ENCODE measurements around the gene FBXW12. TPM values are rescaled to one million over a fixed set of nuclear protein-coding genes. Genes with fewer than 3 reads are reported as not detected.

Gene FBXW12
- total RNA-seq, 1 experiment from 2014 or later = 0.74 TPM

DNA sequence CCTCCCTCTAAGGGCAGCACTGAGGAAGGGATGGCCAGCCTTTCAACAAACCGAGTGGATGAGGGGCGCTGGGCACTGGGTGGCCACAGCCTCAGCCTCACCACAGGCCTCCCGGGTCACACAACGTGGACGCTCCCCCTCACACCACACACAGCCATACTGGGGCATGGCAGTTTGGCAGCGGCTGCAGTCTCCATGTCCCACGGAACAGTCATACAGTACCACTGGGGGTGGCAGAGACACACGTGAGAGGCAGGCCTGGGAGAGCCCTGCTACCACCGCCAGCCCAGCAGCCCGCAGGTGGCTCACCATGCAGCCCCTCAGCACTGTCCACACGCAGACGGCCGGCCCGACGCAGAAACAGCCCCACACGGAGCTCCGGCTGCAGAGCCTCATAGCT, 46.1 kb downstream of the FBXW12 start:
- H3K36me3 Mint-ChIP-seq (ENCODE audit: insufficient read depth in 1 of 3, low read depth in 3 of 3) = peaks cover 47 to 87% (median 80%) of the 10 kb centered on the region in 3 experiments
- no peak overlapping the region for H3K9ac ChIP-seq (ENCODE audit: extremely low read depth, insufficient read length, low read length)
- TF ChIP-seq, protein P1, sequence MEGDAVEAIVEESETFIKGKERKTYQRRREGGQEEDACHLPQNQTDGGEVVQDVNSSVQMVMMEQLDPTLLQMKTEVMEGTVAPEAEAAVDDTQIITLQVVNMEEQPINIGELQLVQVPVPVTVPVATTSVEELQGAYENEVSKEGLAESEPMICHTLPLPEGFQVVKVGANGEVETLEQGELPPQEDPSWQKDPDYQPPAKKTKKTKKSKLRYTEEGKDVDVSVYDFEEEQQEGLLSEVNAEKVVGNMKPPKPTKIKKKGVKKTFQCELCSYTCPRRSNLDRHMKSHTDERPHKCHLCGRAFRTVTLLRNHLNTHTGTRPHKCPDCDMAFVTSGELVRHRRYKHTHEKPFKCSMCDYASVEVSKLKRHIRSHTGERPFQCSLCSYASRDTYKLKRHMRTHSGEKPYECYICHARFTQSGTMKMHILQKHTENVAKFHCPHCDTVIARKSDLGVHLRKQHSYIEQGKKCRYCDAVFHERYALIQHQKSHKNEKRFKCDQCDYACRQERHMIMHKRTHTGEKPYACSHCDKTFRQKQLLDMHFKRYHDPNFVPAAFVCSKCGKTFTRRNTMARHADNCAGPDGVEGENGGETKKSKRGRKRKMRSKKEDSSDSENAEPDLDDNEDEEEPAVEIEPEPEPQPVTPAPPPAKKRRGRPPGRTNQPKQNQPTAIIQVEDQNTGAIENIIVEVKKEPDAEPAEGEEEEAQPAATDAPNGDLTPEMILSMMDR (conservative IDR thresholded peaks at IDR 0.05) = no peak

More for the DNA sequence above, 46.1 kb downstream of the FBXW12 start:
- H3K4me2 ChIP-seq (ENCODE audit: insufficient read depth, insufficient read length, low read length) = no peak overlapping the region
- no CpG with 5 or more reads among the region's 17 CpGs for WGBS (ENCODE audit: extremely low coverage, insufficient read length, low lambda C conversion rate)
- H3K9me3 ChIP-seq (ENCODE audit: control insufficient read depth, low read depth, low read length) = no peaks in the 10 kb centered on the region
- H4K5ac ChIP-seq (ENCODE audit: insufficient read length, low read depth, low read length) = no peak overlapping the region
- no peaks in the 10 kb centered on the region for H3K27me3 Mint-ChIP-seq (ENCODE audit: low read depth)
- no peak overlapping the region for H2AK5ac ChIP-seq (ENCODE audit: insufficient read length, low read length)
- no peaks in the 10 kb centered on the region for H3K79me2 ChIP-seq (ENCODE audit: insufficient read depth, low read length)
- no peaks in the 10 kb centered on the region for H4K20me1 ChIP-seq (ENCODE audit: control insufficient read depth, insufficient read depth, insufficient read length)
- H3K4me1 ChIP-seq (ENCODE audit: insufficient read depth, low read length) = no peaks in the 10 kb centered on the region
- no peak overlapping the region for H3K27ac ChIP-seq (ENCODE audit: insufficient read length, low read depth, low read length)
- H3K9me3 Mint-ChIP-seq = no peaks in the 10 kb centered on the region
- no peak overlapping the region for H3K18ac ChIP-seq (ENCODE audit: insufficient read length, low read depth, low read length)
- H3K27me3 ChIP-seq (ENCODE audit: insufficient read depth, low read length) = no peaks in the 10 kb centered on the region
- no peak overlapping the region for H2BK120ac ChIP-seq (ENCODE audit: low read depth, low read length, poor library complexity, severe bottlenecking)
- H3K79me1 ChIP-seq (ENCODE audit: insufficient read depth, low read depth, low read length, poor library complexity, severe bottlenecking) = no peaks in the 10 kb centered on the region
- no peak overlapping the region for H2BK20ac ChIP-seq (ENCODE audit: low read depth, low read length, poor library complexity, severe bottlenecking)
- no peak overlapping the region for H4K8ac ChIP-seq (replicated peaks; ENCODE audit: insufficient read length, low read depth, low read length)
- H2BK5ac ChIP-seq (ENCODE audit: insufficient read length, low read length) = no peak overlapping the region
- H2AFZ ChIP-seq (ENCODE audit: low read length) = no peak overlapping the region
- H3K56ac ChIP-seq (ENCODE audit: insufficient read length, low read depth, low read length) = no peak overlapping the region
- no peak overlapping the region for H3K4ac ChIP-seq (ENCODE audit: low read depth, low read length)
- DNase-seq = no peak
- H2BK15ac ChIP-seq (ENCODE audit: low read depth, low read length) = no peak overlapping the region
- H3K4me1 Mint-ChIP-seq = no peaks in the 10 kb centered on the region
- H4K91ac ChIP-seq (ENCODE audit: insufficient read length, low read depth, low read length) = no peak overlapping the region
- peak overlapping the region in 1 of 3 experiments; percentile 86; a peak in 1 of 7 replicates for H3K27ac Mint-ChIP-seq
- H3K23me2 ChIP-seq (ENCODE audit: insufficient read length, low read depth, low read length, poor library complexity, severe bottlenecking) = no peaks in the 10 kb centered on the region
- no peak overlapping the region for H3K4me3 Mint-ChIP-seq
- H3T11ph ChIP-seq (ENCODE audit: low read length) = no peak overlapping the region
- H3K14ac ChIP-seq (ENCODE audit: insufficient read depth, low read length) = no peak overlapping the region
- no peak overlapping the region for H3K23ac ChIP-seq (ENCODE audit: insufficient read length, low read depth, low read length)
- no peak overlapping the region for H2BK12ac ChIP-seq (ENCODE audit: insufficient read length, low read depth, low read length)
